Endothelial cell (in vitro differentiated cells): Measurements from ENCODE around the gene SMC3. TPM values are rescaled to one million over a fixed set of nuclear protein-coding genes. Genes with fewer than 3 reads are reported as not detected.
"Not testable (repeated sequence)": the region's sequence is repeated elsewhere in the genome, so short reads cannot be mapped to it uniquely, and the experiment has no call there.

Source experiments
- DNase-seq: peaks from one replicate; pipeline ENCODE4 v3.0.0; 2021; ENCODE audit warnings: low spot score
- H3K27ac Mint-ChIP-seq: one replicate; pipeline ENCODE4 v1.8.0; 2021; ENCODE audit warnings: mixed read lengths, inconsistent platforms; ENCODE audit not compliant: unreplicated experiment
- H3K27me3 Mint-ChIP-seq: one replicate; pipeline ENCODE4 v1.8.0; 2021; ENCODE audit warnings: mild to moderate bottlenecking, moderate library complexity, mixed read lengths, inconsistent platforms; ENCODE audit not compliant: unreplicated experiment
- H3K36me3 Mint-ChIP-seq: one replicate; pipeline ENCODE4 v1.8.0; 2021; ENCODE audit warnings: mild to moderate bottlenecking, low read depth, mixed read lengths, inconsistent platforms; ENCODE audit not compliant: unreplicated experiment
- H3K4me1 Mint-ChIP-seq: one replicate; pipeline ENCODE4 v1.8.0; 2021; ENCODE audit warnings: mild to moderate bottlenecking, mixed read lengths, inconsistent platforms; ENCODE audit not compliant: unreplicated experiment
- H3K4me3 Mint-ChIP-seq: one replicate; pipeline ENCODE4 v1.8.0; 2021; ENCODE audit warnings: mild to moderate bottlenecking, mixed read lengths, inconsistent platforms; ENCODE audit not compliant: unreplicated experiment
- H3K9me3 Mint-ChIP-seq: one replicate; pipeline ENCODE4 v1.8.0; 2021; ENCODE audit warnings: mixed read lengths, inconsistent platforms; ENCODE audit not compliant: unreplicated experiment
- total RNA-seq: library from RNA; stranded (reverse); fragmentation: NEBNext Ultra II Directional; extraction: Animal tissue kit (Norgen Biotek cat#: 25700); gene quantifications from one replicate; pipeline ENCODE4 v1.2.1, GENCODE V29; 2021; ENCODE audit not compliant: unreplicated experiment
- TF ChIP-seq, protein P1 (sequence below): fragments of 200-600 bp; sonication (generic); IDR thresholded peaks from one replicate; pipeline ENCODE4 v1.5.0; 2021; ENCODE audit warnings: antibody characterized with exemption; ENCODE audit not compliant: unreplicated experiment

The SMC3 gene
- total RNA-seq, 1 donor from 2014 or later: 36.2 TPM

DNA sequence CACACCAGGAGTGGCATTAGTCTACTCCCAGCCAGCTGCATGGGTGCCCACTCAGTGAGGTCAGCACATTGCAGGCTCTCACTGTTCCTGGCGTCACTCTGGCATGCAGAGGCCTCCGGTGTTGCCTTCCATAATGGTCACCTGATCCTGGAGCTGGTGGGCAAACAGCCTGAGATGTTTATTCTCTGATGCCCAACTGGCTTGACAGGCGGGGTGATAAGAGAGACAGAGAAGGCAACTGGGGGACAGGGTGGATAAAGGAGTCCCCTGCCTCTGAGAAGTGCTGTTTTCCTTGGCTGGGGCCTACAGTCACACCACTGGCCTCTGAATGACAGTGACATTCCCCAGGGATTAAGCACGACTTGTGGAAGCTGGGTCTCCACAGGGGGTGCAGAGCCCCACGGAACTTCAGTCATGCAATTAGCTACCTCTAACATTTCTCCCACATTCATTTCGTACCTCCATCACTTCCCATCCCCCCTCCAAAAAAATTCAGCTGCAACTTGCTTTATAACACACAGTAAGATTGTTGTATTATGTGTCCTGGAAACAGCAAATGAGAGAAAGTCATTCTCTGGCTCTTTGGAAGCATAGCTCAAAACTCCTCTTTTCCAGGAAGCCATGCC lies 69.5 kb downstream of the SMC3 start:
- H3K4me3 Mint-ChIP-seq: no peak overlapping the region
- H3K27me3 Mint-ChIP-seq: no peaks in the 10 kb centered on the region
- H3K27ac Mint-ChIP-seq: no peak overlapping the region
- TF ChIP-seq, protein P1, sequence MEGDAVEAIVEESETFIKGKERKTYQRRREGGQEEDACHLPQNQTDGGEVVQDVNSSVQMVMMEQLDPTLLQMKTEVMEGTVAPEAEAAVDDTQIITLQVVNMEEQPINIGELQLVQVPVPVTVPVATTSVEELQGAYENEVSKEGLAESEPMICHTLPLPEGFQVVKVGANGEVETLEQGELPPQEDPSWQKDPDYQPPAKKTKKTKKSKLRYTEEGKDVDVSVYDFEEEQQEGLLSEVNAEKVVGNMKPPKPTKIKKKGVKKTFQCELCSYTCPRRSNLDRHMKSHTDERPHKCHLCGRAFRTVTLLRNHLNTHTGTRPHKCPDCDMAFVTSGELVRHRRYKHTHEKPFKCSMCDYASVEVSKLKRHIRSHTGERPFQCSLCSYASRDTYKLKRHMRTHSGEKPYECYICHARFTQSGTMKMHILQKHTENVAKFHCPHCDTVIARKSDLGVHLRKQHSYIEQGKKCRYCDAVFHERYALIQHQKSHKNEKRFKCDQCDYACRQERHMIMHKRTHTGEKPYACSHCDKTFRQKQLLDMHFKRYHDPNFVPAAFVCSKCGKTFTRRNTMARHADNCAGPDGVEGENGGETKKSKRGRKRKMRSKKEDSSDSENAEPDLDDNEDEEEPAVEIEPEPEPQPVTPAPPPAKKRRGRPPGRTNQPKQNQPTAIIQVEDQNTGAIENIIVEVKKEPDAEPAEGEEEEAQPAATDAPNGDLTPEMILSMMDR: no peak
- H3K4me1 Mint-ChIP-seq: no peaks in the 10 kb centered on the region
- H3K36me3 Mint-ChIP-seq: no peaks in the 10 kb centered on the region
- DNase-seq: no peak
- no peaks in the 10 kb centered on the region for H3K9me3 Mint-ChIP-seq

DNA sequence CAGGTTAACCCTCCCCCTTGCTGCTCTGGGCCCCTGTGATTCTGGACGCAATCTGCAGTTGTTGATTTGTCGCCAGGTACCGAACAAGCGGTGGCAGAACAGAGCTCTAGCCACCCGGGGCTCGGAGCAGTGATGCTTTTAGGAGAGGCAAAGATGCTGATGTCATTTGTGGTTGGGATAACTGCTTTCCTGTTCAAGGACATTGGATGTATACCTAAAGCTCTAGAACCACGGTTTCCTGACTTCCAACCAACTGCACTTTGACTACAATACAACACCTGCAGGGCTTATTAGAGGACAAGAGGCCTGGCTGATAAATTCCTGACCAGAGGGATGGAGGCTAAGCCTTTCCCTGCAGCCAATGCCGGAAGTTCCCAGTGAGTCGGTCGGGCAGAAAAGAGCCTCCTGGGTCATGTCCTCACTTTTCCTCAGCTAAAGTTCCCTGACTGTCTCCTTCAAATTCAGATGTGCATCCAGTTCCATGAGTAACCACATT lies 70.1 kb downstream of the SMC3 start:
- no peaks in the 10 kb centered on the region for H3K9me3 Mint-ChIP-seq
- no peaks in the 10 kb centered on the region for H3K36me3 Mint-ChIP-seq
- no peak overlapping the region for H3K4me3 Mint-ChIP-seq
- TF ChIP-seq, protein P1: no peak
- H3K27ac Mint-ChIP-seq: no peak overlapping the region
- DNase-seq: no peak
- H3K4me1 Mint-ChIP-seq: peaks cover 3% of the 10 kb centered on the region
- H3K27me3 Mint-ChIP-seq: peaks cover 1% of the 10 kb centered on the region

DNA sequence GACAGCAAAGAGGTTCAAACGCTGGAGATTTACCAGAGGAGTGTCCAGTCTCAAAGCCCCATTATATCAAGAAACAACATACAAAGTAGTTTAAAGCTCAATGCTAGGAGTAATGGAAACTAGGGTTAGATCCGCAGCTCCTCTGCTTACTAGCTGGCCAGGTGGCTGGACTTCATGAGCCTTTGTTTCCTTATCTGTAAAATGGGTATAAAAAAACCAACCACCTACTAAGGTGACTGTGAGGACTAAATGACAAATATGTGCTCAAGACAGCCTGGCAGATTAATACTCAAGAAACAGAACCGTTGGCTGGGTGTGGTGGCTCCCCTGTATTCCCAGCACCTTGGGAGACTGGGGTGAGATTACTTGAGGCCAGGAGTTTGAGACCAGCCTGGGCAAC lies 70.8 kb downstream of the SMC3 start:
- H3K36me3 Mint-ChIP-seq: no peaks in the 10 kb centered on the region
- peaks cover 6% of the 10 kb centered on the region for H3K27me3 Mint-ChIP-seq
- DNase-seq: no peak
- no peak overlapping the region for H3K27ac Mint-ChIP-seq
- H3K4me3 Mint-ChIP-seq: no peak overlapping the region
- peaks cover 8% of the 10 kb centered on the region for H3K4me1 Mint-ChIP-seq
- TF ChIP-seq, protein P1: no peak
- no peaks in the 10 kb centered on the region for H3K9me3 Mint-ChIP-seq

DNA sequence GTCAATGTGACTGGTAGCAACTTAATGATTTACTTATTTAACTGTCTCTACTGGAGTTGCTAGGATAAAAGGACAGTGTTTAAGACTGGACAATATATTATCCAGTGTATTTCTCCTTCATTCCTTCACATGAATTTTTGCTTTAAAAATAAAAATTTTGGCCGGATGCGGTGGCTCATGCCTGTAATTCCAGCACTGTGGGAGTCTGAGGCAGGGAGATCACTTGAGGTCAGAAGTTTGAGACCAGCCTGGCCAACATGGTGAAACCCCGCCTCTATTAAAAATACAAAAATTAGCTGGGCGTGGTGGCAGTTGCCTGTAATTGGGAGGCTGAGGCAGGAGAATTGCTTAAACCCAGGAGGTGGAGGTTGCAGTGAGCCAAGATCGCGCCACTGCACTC lies 71.6 kb downstream of the SMC3 start:
- not testable (repeated sequence) for H3K4me1 Mint-ChIP-seq, H3K27ac Mint-ChIP-seq, H3K36me3 Mint-ChIP-seq, H3K4me3 Mint-ChIP-seq, H3K27me3 Mint-ChIP-seq, H3K9me3 Mint-ChIP-seq, DNase-seq

DNA sequence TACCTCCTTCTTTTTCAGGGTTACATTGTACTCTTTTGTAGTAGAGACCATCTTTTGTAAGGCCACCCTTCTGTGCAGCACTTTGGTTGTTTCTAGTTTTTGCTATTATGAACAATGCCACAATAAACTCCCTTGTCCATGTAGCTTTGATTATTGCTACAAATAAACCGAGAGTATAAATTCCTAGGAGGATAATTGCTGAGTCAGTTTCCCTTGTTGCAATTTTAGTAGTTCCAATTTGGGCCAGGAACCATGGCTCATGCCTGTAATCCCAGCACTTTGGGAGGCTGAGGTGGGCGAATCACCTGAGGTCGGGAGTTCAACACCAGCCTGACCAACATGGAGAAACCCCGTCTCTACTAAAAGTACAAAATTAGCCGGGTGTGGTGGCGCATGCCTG lies 72.4 kb downstream of the SMC3 start:
- not testable (repeated sequence) for H3K4me3 Mint-ChIP-seq, H3K27me3 Mint-ChIP-seq, H3K9me3 Mint-ChIP-seq, H3K36me3 Mint-ChIP-seq, DNase-seq, H3K27ac Mint-ChIP-seq
- H3K4me1 Mint-ChIP-seq: peaks cover 11% of the 10 kb centered on the region

DNA sequence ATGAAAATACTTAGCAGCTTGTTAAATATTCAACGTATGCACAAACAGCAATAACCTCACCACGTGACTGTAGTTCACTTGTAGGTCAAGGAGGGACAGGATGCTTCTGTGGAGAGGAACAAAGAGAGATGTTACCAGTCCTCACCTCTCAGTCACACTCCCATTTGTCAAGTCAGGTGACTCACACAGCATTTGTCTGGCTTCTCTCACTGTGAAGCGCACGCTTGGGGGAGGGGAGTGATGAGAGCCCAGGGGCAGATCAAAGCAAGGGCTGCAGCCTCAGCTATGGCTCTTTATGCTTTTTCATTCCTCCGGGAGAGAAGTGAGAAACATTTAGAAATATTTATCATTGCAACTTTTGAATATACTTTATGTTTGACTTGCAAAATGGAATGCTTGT lies 73.8 kb downstream of the SMC3 start:
- DNase-seq: no peak
- H3K4me1 Mint-ChIP-seq: peaks cover 12% of the 10 kb centered on the region
- TF ChIP-seq, protein P1: no peak
- no peak overlapping the region for H3K27ac Mint-ChIP-seq
- peaks cover 2% of the 10 kb centered on the region for H3K36me3 Mint-ChIP-seq
- H3K4me3 Mint-ChIP-seq: no peak overlapping the region
- no peaks in the 10 kb centered on the region for H3K9me3 Mint-ChIP-seq
- peaks cover 11% of the 10 kb centered on the region for H3K27me3 Mint-ChIP-seq
